HG02571 (cell line): ENCODE data around the gene IFNL3.
"Not testable (repeated sequence)": the region's sequence is repeated elsewhere in the genome, so short reads cannot be mapped to it uniquely, and the experiment has no call there.

Experiments
- ATAC-seq: cut with Tn5 transposase; IDR thresholded peaks from one replicate; pipeline ENCODE4 v1.9.1; 2021; ENCODE audit warnings: mild to moderate bottlenecking, moderate library complexity; ENCODE audit not compliant: unreplicated experiment

The IFNL3 gene

GRCh38 chr19:39244410-39245100 lies at the start of gene IFNL3:
Gene IFNL3 (minus strand): TSS chr19:39245006. CDS start chr19:39244967, 39 bp downstream.
- not testable (repeated sequence) for ATAC-seq

GRCh38 chr19:39293394-39293793 lies 48.6 kb upstream of the IFNL3 start:
- ATAC-seq: no peak

GRCh38 chr19:39284032-39284431 lies 39.2 kb upstream of the IFNL3 start:
- no peak for ATAC-seq

- no peak for ATAC-seq
These were observed 37.2 kb upstream of the IFNL3 start for GRCh38 chr19:39282021-39282420.

- no peak for ATAC-seq
These were observed 32.8 kb upstream of the IFNL3 start for GRCh38 chr19:39277598-39277997.

GRCh38 chr19:39276740-39277139 lies 31.9 kb upstream of the IFNL3 start:
- ATAC-seq: no peak

GRCh38 chr19:39275578-39275977 lies 30.8 kb upstream of the IFNL3 start:
- ATAC-seq: no peak

- not testable (repeated sequence) for ATAC-seq
These were observed 29.1 kb upstream of the IFNL3 start for GRCh38 chr19:39273859-39274258.

GRCh38 chr19:39270036-39270871 lies 25.4 kb upstream of the IFNL3 start:
- ATAC-seq: no peak

- not testable (repeated sequence) for ATAC-seq
These were observed 24.6 kb upstream of the IFNL3 start for GRCh38 chr19:39269369-39269768.

- ATAC-seq: not testable (repeated sequence)
These were observed 23.9 kb upstream of the IFNL3 start for GRCh38 chr19:39268531-39269223.

GRCh38 chr19:39268085-39268484 lies 23.3 kb upstream of the IFNL3 start, which contains the start of gene IFNL2:
Gene IFNL2 (plus strand): TSS chr19:39268396. CDS start chr19:39268569, 173 bp downstream.
- not testable (repeated sequence) for ATAC-seq

GRCh38 chr19:39265321-39265916 lies 20.6 kb upstream of the IFNL3 start:
- no peak for ATAC-seq

GRCh38 chr19:39264306-39265290 lies 19.8 kb upstream of the IFNL3 start:
- ATAC-seq: no peak

GRCh38 chr19:39263912-39264305 lies 19.1 kb upstream of the IFNL3 start:
- no peak for ATAC-seq

GRCh38 chr19:39262496-39262895 lies 17.7 kb upstream of the IFNL3 start:
- no peak for ATAC-seq

- ATAC-seq: no peak
These were observed 16.9 kb upstream of the IFNL3 start for GRCh38 chr19:39261704-39262103.

- ATAC-seq: no peak
These were observed 12.4 kb upstream of the IFNL3 start for GRCh38 chr19:39257227-39257626.

GRCh38 chr19:39254531-39255345 lies 9.9 kb upstream of the IFNL3 start:
- no peak for ATAC-seq
